Right lobe of liver (tissue), 4 donors: ENCODE measurements around the gene SCG3.

Experiments
- CTCF ChIP-seq, 4 donors: fragments of 200-600 bp in 3 of 4; fragments of 450-650 bp in 1 of 4; IDR thresholded peaks; one replicate each; pipeline versions ENCODE4 v1.5.1 to v1.8.0; 2016 to 2022; ENCODE audit warnings: antibody characterized with exemption in 4 of 4, mild to moderate bottlenecking in 2 of 4
- POLR2A ChIP-seq: fragments of 450-650 bp; IDR thresholded peaks from one replicate; pipeline ENCODE4 v1.6.1; 2017; ENCODE audit warnings: antibody characterized with exemption, mild to moderate bottlenecking
- donor health status: DM: no; HTN: no; CAD: no.
- donor health status: DM: no; HTN: no; CAD: no.
- donor health status: DM: no; HTN: yes; CAD: no.

DNA sequence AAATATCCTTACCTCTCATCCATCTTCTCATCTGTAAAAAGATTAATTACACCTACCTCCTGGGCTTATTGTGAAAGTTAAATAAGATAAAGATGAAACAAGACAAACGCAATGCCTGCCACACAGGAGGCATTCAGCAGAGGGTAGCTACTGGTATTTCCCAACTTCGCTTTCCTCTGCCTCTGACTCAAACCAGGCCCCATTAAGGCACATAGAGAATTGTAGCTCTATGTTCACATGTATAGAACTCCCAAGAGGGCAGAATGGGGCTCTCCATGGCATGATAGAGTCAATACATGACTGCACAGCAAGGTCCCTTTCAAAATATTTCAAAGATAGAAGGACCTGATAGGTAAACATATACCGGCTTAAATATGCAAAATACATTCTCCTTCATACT, 54.8 kb downstream of the SCG3 start:
- TF ChIP-seq CTCF (IDR thresholded peaks at IDR 0.05) (no peak), POLR2A (no peak)
